H1 (cell line): Measurements from ENCODE around the gene IFITM2. TPM values are rescaled to one million over a fixed set of nuclear protein-coding genes. Genes with fewer than 3 reads are reported as not detected.

Experiments used
- ASH2L ChIP-seq: fragments of 200-600, 300-600 bp; sonication (generic); IDR thresholded peaks from one replicate; pipeline ENCODE4 v1.7.1; 2017; ENCODE audit warnings: low read length
- CREB1 ChIP-seq: IDR thresholded peaks from 2 replicates; pipeline ENCODE4 v1.6.1; 2012; ENCODE audit warnings: inconsistent platforms
- EP300 ChIP-seq, 2 experiments: IDR thresholded peaks; 1 replicate in 1 of 2; 2 replicates in 1 of 2; pipeline ENCODE4 v1.6.1; 2011 to 2012; ENCODE audit warnings: low read depth in 2 of 2, low read length in 2 of 2, mild to moderate bottlenecking in 2 of 2, borderline replicate concordance in 1 of 2, inconsistent platforms in 1 of 2, moderate library complexity in 1 of 2
- KDM1A ChIP-seq: fragments of 200-600, 300-600 bp; sonication (generic); IDR thresholded peaks from 2 replicates; pipeline ENCODE4 v1.7.1; 2016; ENCODE audit warnings: mild to moderate bottlenecking, low read length, borderline replicate concordance
- PHF8 ChIP-seq: fragments of 200-600 bp; sonication (generic); conservative IDR thresholded peaks from 2 replicates; pipeline ENCODE4 v1.7.1; 2012; ENCODE audit warnings: low read depth, mild to moderate bottlenecking, inconsistent platforms, low read length, moderate library complexity
- RFX5 ChIP-seq: IDR thresholded peaks from 2 replicates; pipeline ENCODE4 v1.6.1; 2011; ENCODE audit warnings: low read depth, low read length, improper control_type of control experiment, borderline replicate concordance
- RXRA ChIP-seq: IDR thresholded peaks from 2 replicates; pipeline ENCODE4 v1.6.1; 2011; ENCODE audit warnings: low read depth, mild to moderate bottlenecking, low read length, moderate library complexity; ENCODE audit not compliant: insufficient read depth
- SIRT6 ChIP-seq: IDR thresholded peaks from one replicate; pipeline ENCODE4 v1.7.1; 2012; ENCODE audit warnings: low read length, inconsistent platforms
- SIX5 ChIP-seq: IDR thresholded peaks from 2 replicates; pipeline ENCODE4 v1.6.1; 2011; ENCODE audit warnings: mild to moderate bottlenecking, low read depth, low read length
- SP2 ChIP-seq: IDR thresholded peaks from 2 replicates; pipeline ENCODE4 v1.6.1; 2012; ENCODE audit warnings: mild to moderate bottlenecking, low read length, inconsistent platforms
- TBP ChIP-seq: IDR thresholded peaks from 2 replicates; pipeline ENCODE4 v1.6.1; 2011; ENCODE audit warnings: low read depth, low read length, improper control_type of control experiment
- ZNF274 ChIP-seq: IDR thresholded peaks from 2 replicates; pipeline ENCODE4 v1.7.0; 2012; ENCODE audit warnings: low read length, borderline replicate concordance; ENCODE audit errors: extremely low read depth
- polyA plus RNA-seq, 7 experiments: library from polyadenylated mRNA; depleted of rRNA in 3 of 7; stranded (reverse) in 5 of 7; unstranded in 2 of 7; fragments of >200 nt in 5 of 7; fragments of 200-250 nt in 2 of 7; gene quantifications; 1 replicate in 5 of 7; 2 replicates in 1 of 7; 4 replicates in 1 of 7; pipeline versions ENCODE4 v1.2.1 to v1.2.3, GENCODE V29; 2011 to 2013; ENCODE audit warnings: missing spikeins in 2 of 7, mixed read lengths in 2 of 7
- total RNA-seq: library from RNA; stranded (reverse); fragmentation: NEBNext Ultra II Directional; extraction: Animal tissue kit (Norgen Biotek cat#: 25700); gene quantifications from 2 replicates; pipeline ENCODE4 v1.2.1, GENCODE V29; 2021
- TF ChIP-seq, protein P1 (sequence below): fragments of 300-600 bp; sonication (generic); IDR thresholded peaks from 2 replicates; pipeline ENCODE4 v1.7.1; 2012; ENCODE audit warnings: low read length, moderate library complexity, mild to moderate bottlenecking, inconsistent platforms; ENCODE audit not compliant: insufficient replicate concordance

IFITM2 gene
- total and polyA plus RNA-seq, 2 of the 8 experiments (the other 6 are each of a cell fraction or from before 2014, with no cell fraction given), result 399 to 764 TPM

DNA sequence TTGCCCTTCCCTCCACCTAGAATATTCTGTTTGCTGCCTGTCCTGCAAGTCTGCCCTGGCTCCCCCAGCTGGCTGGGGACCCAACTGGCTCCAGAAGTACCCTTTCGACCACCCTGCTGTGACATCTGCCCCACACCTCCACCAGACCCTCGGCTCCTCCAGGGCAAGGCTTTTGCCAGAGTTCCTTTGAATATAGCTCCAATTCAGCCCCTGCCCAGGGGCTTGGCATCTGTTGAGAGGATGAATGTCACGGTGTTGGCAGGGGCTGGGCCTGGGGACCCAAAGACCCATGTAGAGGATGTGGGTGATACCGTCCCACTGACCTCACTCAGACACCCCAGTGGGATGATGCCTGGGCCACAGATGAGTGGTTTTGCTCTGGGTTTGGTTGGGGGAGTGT is 25.4 kb upstream of the IFITM2 start (continued):
- TF ChIP-seq, protein P1, sequence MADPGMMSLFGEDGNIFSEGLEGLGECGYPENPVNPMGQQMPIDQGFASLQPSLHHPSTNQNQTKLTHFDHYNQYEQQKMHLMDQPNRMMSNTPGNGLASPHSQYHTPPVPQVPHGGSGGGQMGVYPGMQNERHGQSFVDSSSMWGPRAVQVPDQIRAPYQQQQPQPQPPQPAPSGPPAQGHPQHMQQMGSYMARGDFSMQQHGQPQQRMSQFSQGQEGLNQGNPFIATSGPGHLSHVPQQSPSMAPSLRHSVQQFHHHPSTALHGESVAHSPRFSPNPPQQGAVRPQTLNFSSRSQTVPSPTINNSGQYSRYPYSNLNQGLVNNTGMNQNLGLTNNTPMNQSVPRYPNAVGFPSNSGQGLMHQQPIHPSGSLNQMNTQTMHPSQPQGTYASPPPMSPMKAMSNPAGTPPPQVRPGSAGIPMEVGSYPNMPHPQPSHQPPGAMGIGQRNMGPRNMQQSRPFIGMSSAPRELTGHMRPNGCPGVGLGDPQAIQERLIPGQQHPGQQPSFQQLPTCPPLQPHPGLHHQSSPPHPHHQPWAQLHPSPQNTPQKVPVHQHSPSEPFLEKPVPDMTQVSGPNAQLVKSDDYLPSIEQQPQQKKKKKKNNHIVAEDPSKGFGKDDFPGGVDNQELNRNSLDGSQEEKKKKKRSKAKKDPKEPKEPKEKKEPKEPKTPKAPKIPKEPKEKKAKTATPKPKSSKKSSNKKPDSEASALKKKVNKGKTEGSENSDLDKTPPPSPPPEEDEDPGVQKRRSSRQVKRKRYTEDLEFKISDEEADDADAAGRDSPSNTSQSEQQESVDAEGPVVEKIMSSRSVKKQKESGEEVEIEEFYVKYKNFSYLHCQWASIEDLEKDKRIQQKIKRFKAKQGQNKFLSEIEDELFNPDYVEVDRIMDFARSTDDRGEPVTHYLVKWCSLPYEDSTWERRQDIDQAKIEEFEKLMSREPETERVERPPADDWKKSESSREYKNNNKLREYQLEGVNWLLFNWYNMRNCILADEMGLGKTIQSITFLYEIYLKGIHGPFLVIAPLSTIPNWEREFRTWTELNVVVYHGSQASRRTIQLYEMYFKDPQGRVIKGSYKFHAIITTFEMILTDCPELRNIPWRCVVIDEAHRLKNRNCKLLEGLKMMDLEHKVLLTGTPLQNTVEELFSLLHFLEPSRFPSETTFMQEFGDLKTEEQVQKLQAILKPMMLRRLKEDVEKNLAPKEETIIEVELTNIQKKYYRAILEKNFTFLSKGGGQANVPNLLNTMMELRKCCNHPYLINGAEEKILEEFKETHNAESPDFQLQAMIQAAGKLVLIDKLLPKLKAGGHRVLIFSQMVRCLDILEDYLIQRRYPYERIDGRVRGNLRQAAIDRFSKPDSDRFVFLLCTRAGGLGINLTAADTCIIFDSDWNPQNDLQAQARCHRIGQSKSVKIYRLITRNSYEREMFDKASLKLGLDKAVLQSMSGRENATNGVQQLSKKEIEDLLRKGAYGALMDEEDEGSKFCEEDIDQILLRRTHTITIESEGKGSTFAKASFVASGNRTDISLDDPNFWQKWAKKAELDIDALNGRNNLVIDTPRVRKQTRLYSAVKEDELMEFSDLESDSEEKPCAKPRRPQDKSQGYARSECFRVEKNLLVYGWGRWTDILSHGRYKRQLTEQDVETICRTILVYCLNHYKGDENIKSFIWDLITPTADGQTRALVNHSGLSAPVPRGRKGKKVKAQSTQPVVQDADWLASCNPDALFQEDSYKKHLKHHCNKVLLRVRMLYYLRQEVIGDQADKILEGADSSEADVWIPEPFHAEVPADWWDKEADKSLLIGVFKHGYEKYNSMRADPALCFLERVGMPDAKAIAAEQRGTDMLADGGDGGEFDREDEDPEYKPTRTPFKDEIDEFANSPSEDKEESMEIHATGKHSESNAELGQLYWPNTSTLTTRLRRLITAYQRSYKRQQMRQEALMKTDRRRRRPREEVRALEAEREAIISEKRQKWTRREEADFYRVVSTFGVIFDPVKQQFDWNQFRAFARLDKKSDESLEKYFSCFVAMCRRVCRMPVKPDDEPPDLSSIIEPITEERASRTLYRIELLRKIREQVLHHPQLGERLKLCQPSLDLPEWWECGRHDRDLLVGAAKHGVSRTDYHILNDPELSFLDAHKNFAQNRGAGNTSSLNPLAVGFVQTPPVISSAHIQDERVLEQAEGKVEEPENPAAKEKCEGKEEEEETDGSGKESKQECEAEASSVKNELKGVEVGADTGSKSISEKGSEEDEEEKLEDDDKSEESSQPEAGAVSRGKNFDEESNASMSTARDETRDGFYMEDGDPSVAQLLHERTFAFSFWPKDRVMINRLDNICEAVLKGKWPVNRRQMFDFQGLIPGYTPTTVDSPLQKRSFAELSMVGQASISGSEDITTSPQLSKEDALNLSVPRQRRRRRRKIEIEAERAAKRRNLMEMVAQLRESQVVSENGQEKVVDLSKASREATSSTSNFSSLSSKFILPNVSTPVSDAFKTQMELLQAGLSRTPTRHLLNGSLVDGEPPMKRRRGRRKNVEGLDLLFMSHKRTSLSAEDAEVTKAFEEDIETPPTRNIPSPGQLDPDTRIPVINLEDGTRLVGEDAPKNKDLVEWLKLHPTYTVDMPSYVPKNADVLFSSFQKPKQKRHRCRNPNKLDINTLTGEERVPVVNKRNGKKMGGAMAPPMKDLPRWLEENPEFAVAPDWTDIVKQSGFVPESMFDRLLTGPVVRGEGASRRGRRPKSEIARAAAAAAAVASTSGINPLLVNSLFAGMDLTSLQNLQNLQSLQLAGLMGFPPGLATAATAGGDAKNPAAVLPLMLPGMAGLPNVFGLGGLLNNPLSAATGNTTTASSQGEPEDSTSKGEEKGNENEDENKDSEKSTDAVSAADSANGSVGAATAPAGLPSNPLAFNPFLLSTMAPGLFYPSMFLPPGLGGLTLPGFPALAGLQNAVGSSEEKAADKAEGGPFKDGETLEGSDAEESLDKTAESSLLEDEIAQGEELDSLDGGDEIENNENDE, result no peak
- TF ChIP-seq KDM1A, result no peak
- TF ChIP-seq ZNF274, result no peak
- TF ChIP-seq SIRT6, result no peak
- no peak for TF ChIP-seq RFX5
- no peak for TF ChIP-seq CREB1
- no peak for TF ChIP-seq RXRA
- TF ChIP-seq ASH2L, result no peak
- no peak for TF ChIP-seq TBP
- no peak for TF ChIP-seq SIX5
- no peak for TF ChIP-seq SP2
- TF ChIP-seq EP300 (IDR thresholded peaks at IDR 0.05; ENCODE audit: borderline replicate concordance in 1 of 2, low read depth in 2 of 2, low read length in 2 of 2), result no peak
- no peak for TF ChIP-seq PHF8
